Body of pancreas (tissue), 4 donors: ENCODE data around the gene RSAD2. TPM values are rescaled to one million over a fixed set of nuclear protein-coding genes. Genes with fewer than 3 reads are reported as not detected.

ENCODE experiments used
- ATAC-seq: fragments of 150-250 bp; one replicate; pipeline ENCODE4 v1.9.1; 2016
- DNase-seq, 4 donors: peaks; one replicate each; pipeline ENCODE4 v3.0.0-alpha.2; 2019
- H3K27ac ChIP-seq, 4 donors: fragments of 200-600 bp; sonication (generic); 1 replicate in 3 of 4; 2 replicates in 1 of 4; pipeline versions ENCODE4 v1.5.1 to v1.6.1; 2016 to 2019; ENCODE audit warnings: mild to moderate bottlenecking in 1 of 4, mixed read lengths in 1 of 4, moderate library complexity in 1 of 4
- H3K27me3 ChIP-seq, 2 donors: fragments of 200-600 bp; sonication (generic); one replicate each; pipeline ENCODE4 v1.6.0; 2016; ENCODE audit warnings: mild to moderate bottlenecking in 1 of 2
- H3K36me3 ChIP-seq, 2 donors: fragments of 200-600 bp; sonication (generic); replicated peaks in 1 of 2; 2 replicates each; pipeline ENCODE4 v1.5.1; 2016; ENCODE audit warnings: low read depth in 2 of 2; ENCODE audit not compliant: insufficient read depth in 1 of 2
- H3K4me1 ChIP-seq: fragments of 200-600 bp; sonication (generic); one replicate; pipeline ENCODE4 v1.6.0; 2016
- H3K4me3 ChIP-seq, 2 donors: fragments of 200-600 bp; sonication (generic); 1 replicate in 1 of 2; 2 replicates in 1 of 2; pipeline ENCODE4 v1.5.1; 2016 to 2019
- H3K9me3 ChIP-seq, 3 donors: fragments of 200-600 bp; sonication (generic); 1 replicate in 2 of 3; 2 replicates in 1 of 3; pipeline ENCODE4 v1.5.1; 2016
- CTCF ChIP-seq, 7 experiments: fragments of 450-650 bp in 4 of 7; fragments of 200-600 bp in 3 of 7; sonication (generic) in 3 of 7; IDR thresholded peaks; one replicate each; pipeline ENCODE4 v1.5.1; 2016 to 2019; ENCODE audit warnings: antibody characterized with exemption in 7 of 7
- POLR2A ChIP-seq, 3 donors: fragments of 450-650 bp; IDR thresholded peaks; one replicate each; pipeline ENCODE4 v1.6.1; 2016; ENCODE audit warnings: antibody characterized with exemption in 3 of 3, mild to moderate bottlenecking in 2 of 3
- WGBS, 2 donors: methylation state at CpG; one replicate each; pipeline ENCODE4 v1.1.5; 2017; 5-methylcytosine and 5-hydroxymethylcytosine counted together
- intact Hi-C: fragments of 100-400 bp; cut with DNase I; formaldehyde crosslinking; loops from one replicate; pipeline ENCODE4 v1.15.1; 2023
- total RNA-seq, 2 donors: library from RNA; depleted of rRNA; stranded (reverse); fragments of >200 nt; gene quantifications; one replicate each; pipeline ENCODE4 v1.1.0, GENCODE V29; 2016

RSAD2 gene
- total RNA-seq, 2 donors from 2014 or later = under 0.01 to 1.0 TPM

DNA sequence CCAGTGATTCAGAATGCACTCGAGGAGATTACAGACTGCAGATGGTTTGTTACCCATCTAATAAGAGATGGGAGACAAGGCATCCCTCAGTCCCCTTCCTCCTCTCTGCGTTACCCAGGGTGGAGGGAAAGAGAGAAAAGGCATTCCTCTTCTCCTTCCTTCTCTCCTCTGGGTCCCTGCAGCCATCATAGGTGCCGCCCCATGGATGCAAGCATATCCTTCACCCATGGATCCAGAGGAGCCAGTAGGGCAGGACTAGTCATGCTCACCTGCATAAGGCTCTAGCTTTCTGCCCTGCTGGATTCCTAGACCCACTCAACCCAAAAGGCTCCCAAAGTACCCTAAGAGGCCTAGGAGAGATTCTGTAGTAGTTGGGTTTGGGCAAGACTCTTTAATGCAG, 32.3 kb upstream of the RSAD2 start:
- Histone ChIP-seq H3K27ac (no peak overlapping the region), H3K9me3 (peaks cover 0 to 65% (median 5%) of the 10 kb centered on the region in 3 donors), H3K27me3 (no peaks in the 10 kb centered on the region), H3K4me1 (no peaks in the 10 kb centered on the region), H3K4me3 (no peak overlapping the region), H3K36me3 (peaks cover 3 to 6% of the 10 kb centered on the region in 2 donors)
- TF ChIP-seq CTCF (IDR thresholded peaks at IDR 0.05) = no peak
- no peak for TF ChIP-seq POLR2A (IDR thresholded peaks at IDR 0.05)
- no peak for DNase-seq
- ATAC-seq = no peak
- intact Hi-C loops = no loop called here
- WGBS, 2 donors = 64 to 79% methylated on average over 3 of the region's 3 CpGs

DNA sequence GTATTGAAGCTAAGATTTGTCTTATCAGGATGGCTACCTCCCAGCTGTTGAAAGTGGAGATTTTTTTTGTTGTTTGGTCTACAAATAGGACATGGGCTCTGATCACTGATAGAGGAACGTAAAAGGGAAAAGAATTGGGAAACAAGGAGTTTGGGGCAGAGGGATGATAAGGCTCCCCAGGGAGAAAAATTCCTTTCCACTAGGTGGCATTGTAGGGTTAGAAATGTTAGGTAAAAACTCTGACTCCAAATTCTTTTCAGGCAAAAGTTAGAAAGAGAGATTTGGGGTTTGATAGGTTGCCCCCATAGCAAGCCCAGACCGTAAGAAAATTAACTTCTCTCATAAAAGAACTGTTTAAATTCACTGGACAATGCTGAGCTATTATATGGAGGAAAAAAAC, 31.7 kb upstream of the RSAD2 start:
- Histone ChIP-seq H3K4me1 (no peaks in the 10 kb centered on the region), H3K27ac (no peak overlapping the region), H3K9me3 (peaks cover 0 to 68% (median 5%) of the 10 kb centered on the region in 3 donors), H3K27me3 (no peaks in the 10 kb centered on the region), H3K36me3 (peaks cover 3 to 6% of the 10 kb centered on the region in 2 donors), H3K4me3 (no peak overlapping the region)
- intact Hi-C loops = no loop called here
- DNase-seq (no peak), ATAC-seq (no peak)
- 73 to 79% methylated on average over 2 of the region's 2 CpGs for WGBS, 2 donors
- TF ChIP-seq POLR2A (IDR thresholded peaks at IDR 0.05) = no peak
- no peak for TF ChIP-seq CTCF (IDR thresholded peaks at IDR 0.05)

GRCh38 chr2:6846540-6846939, 31.0 kb upstream of the RSAD2 start:
- WGBS, 2 donors = 77% methylated on average over 1 of the region's 1 CpG
- Histone ChIP-seq H3K27me3 (no peaks in the 10 kb centered on the region), H3K4me3 (no peak overlapping the region), H3K27ac (no peak overlapping the region), H3K9me3 (peaks cover 0 to 68% (median 5%) of the 10 kb centered on the region in 3 donors), H3K4me1 (no peaks in the 10 kb centered on the region), H3K36me3 (peaks cover 3 to 10% of the 10 kb centered on the region in 2 donors)
- TF ChIP-seq CTCF (IDR thresholded peaks at IDR 0.05) (no peak), POLR2A (IDR thresholded peaks at IDR 0.05) (no peak)
- DNase-seq (no peak), ATAC-seq (no peak)
- intact Hi-C loops = no loop called here

- DNase-seq = no peak
- TF ChIP-seq POLR2A (IDR thresholded peaks at IDR 0.05) = no peak
- no peak for TF ChIP-seq CTCF (IDR thresholded peaks at IDR 0.05)
- 88 to 91% methylated on average over 5 to 6 of the region's 6 CpGs for WGBS, 2 donors
- Histone ChIP-seq H3K36me3 (peaks cover 3 to 10% of the 10 kb centered on the region in 2 donors), H3K4me1 (no peaks in the 10 kb centered on the region), H3K27me3 (no peaks in the 10 kb centered on the region), H3K9me3 (peaks cover 0 to 62% (median 5%) of the 10 kb centered on the region in 3 donors), H3K27ac (no peak overlapping the region), H3K4me3 (no peak overlapping the region)
- intact Hi-C loops = no loop called here
- no peak for ATAC-seq
Observed at GRCh38 chr2:6846967-6847681, 30.5 kb upstream of the RSAD2 start.

- Histone ChIP-seq H3K27me3 (no peaks in the 10 kb centered on the region), H3K27ac (no peak overlapping the region), H3K9me3 (peaks cover 0 to 14% (median 2%) of the 10 kb centered on the region in 3 donors), H3K4me1 (no peaks in the 10 kb centered on the region), H3K4me3 (no peak overlapping the region), H3K36me3 (peaks cover 3 to 10% of the 10 kb centered on the region in 2 donors)
- 94 to 98% methylated on average over 2 of the region's 2 CpGs for WGBS, 2 donors
- TF ChIP-seq POLR2A (IDR thresholded peaks at IDR 0.05) = no peak
- no peak for TF ChIP-seq CTCF (IDR thresholded peaks at IDR 0.05)
- no peak for ATAC-seq
- no peak for DNase-seq
- intact Hi-C loops = no loop called here
Observed at GRCh38 chr2:6852195-6852594, 25.4 kb upstream of the RSAD2 start.
